HPDE6-E6E7 (cell line): ENCODE measurements around the gene NTM.
"Not testable (repeated sequence)": the region's sequence is repeated elsewhere in the genome, so short reads cannot be mapped to it uniquely, and the experiment has no call there.

Experiments used
- DNase-seq: peaks from one replicate; pipeline ENCODE4 v3.0.0; 2011; ENCODE audit warnings: missing footprints; ENCODE audit errors: extremely low spot score

The NTM gene

GRCh38 chr11:132347156-132348090, 977.0 kb downstream of the NTM start:
- DNase-seq: no peak

DNA sequence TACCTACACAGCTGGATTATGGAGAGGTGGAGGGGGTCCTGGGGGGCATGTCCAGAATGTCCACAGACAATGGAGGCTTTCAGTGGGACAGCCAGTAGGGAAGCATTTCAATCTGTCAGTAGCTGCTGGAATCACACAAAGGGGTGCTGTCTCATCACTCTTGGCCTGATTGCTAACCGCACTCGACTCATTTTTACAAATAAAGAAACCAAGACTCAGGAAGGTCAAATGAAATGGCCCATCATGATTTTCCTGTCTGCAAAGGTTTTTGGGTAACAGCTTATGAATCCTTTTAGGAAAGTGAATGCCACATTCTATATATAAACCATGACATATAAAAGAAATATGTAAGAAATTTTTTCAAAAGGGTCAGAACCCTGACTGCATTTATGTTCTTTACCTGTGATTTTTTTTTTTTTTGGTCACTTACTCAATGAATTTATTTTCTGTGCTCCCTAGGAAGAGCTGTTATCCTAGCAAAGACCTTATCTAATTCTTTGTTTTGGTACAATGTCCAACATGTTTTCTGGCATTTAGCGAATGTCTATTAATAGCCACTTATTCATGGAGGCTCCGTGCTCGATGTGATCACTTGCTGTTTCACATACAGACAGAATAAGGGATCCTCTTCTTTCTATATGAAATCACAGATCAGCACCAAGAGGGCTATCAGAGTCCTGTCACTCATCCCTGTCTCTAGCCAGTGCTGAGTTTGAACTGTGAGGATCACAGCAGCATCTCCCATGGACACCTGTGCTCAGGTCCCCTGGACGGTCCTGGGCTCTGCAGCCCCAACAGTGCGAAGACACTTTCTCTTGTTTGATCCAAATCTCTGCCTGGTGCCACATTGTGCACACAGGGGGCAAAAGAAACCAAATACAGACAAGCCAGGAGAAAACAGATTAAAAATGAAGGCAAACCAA, 979.7 kb downstream of the NTM start:
- no peak for DNase-seq

DNA sequence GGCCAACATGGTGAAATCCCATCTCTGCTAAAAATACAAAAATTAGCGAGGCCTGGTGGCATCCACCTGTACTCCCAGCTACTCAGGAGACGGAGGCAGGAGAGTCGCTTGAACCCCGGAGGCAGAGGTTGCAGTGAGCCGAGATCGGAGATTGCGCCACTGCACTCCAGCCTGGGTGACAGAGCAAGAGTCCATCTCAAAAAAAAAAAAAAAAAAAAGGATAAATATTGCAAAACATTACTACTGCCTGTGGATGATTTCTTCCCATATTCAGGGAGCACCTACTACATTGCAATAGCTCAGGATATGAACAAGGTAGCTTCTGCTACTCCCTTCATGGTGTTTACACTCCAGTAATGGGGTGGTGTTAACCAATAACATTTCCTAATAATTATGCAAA, 980.6 kb downstream of the NTM start:
- DNase-seq: no peak

DNA sequence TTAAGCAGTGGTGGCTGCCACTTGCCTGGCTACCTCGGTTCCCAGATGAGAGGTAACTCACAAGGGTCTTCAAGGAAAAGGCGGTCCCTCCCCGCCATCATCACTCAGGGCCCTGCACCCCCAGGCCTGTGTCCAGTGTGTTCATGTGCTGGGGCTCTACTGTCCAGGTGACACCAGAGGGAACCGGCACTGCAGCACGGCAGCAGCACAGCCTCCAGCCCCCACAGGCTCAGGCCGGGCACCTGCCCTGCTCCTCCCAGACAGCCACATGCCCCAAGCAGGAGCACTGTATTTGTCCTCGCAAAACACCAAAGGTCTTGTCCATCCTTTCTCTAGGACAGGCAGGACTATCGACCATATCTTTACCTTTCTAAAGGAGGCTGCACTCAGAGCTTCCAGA, 982.1 kb downstream of the NTM start:
- no peak for DNase-seq

DNA sequence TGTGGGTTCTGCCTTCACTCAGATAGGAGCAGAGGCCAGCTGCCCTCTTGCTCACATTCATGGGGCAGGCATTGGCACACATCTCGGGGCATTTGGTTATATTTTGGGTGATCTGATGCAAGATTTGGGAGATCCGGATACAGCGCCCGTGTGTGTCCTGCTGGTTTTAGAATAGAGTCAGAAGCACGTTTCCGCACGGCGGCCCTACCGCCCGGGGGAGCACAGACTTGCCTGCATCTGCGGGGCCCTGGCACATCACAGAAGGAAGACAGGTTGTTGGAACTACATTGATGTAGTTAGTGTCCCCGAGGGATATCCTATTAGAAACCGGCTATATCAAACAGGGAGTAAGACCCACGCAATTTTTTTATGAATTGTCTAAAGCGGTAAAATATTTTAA, 982.8 kb downstream of the NTM start:
- no peak for DNase-seq

- DNase-seq: no peak
Observed at GRCh38 chr11:132357811-132358572, 987.6 kb downstream of the NTM start.

DNA sequence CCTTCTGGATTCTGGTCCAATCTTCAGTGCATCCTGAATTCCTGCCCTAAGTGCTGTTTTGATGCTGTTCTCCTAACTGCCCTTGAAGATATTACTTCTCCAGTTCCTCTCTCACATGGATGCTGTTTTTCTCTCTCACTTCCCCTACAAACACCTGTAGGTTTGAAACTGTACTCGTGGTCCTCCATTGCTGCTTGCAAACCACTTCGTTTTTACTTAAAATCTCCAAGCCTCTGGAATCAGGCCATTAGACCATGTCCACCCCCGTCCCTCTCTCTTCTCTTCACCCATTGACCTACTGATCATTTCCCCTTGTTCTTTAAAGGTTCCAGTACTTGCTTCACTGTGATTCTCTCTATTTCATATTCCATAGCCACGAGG, 988.1 kb downstream of the NTM start:
- no peak for DNase-seq

GRCh38 chr11:132361011-132361550, 990.7 kb downstream of the NTM start:
- no peak for DNase-seq

DNA sequence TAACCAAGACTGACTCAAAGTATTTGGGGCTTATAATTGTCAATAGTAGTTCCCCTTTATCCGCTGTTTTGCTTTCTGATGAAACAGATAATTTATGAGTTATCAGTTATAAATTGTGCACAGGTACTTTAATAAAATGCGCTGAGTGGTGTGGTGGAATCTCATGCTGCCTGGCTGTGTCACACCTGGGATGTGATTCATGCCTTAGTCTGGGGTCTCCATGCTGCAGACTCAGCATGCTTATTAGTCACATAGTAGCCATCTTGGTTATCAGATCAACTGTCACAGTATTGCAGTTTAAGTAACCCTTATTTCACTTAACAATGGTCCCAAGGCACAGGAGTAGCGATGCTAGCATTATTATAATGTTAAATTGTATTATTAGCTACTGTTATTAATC, 995.2 kb downstream of the NTM start:
- DNase-seq: no peak

- no peak for DNase-seq
Observed at GRCh38 chr11:132367293-132367692, 996.9 kb downstream of the NTM start.

DNA sequence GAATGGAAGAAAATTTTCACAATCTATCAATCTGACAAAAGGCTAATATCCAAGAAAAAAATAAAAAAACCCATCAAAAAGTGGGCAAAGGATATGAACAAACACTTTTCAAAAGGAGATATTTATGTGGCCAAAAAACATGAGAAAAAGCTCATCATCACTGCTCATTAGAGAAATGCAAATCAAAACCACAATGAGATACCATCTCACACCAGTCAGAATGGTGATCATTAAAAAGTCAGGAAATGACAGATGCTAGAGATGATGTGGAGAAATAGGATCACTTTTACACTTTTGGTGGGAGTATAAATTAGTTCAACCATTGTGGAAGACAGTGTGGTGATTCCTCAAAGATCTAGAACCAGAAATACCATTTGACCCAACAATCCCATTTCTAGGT, 999.7 kb downstream of the NTM start:
- not testable (repeated sequence) for DNase-seq

DNA sequence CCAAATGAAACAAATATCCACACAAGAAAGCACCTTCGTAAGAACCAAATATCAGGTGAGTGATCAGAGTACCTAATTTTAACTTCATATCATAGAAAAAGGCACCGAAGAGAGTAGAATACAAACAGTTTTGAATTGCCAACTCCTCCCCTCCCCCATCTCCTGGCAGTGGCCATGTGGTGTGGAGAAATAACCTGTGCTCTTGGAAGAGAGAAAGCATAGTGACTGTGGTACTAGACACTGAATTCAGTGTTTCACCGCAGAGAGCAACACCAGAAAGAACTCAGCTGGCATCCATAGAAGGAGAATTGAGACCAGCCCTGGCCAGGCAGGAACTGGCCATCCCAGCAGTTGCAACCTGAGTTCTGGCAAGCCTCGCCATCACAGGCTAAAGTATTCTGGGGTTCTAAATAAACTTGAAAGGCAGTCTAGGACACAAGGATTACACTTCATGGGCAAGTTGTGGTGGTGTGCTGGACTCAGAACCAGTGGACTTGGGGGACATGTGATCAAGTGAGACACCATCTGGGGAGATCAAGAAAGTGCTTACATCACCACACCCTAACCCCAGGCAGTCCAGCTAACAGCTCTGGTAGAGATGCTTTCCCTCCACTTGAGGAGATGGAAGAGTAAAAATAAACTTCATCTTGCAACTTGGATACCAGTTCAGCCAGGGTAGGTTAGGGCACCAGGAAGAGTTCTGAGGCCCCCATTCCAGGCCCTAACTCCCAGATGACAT, 1003.2 kb downstream of the NTM start:
- DNase-seq: no peak

- no peak for DNase-seq
Observed at GRCh38 chr11:132379540-132379939, 1009.1 kb downstream of the NTM start.
